ENCODE data around the gene GBF1.

GBF1 gene

GRCh38 chr10:102426803-102427287, 181.5 kb downstream of the GBF1 start:
- peaks cover 9% of the 10 kb centered on the region; the same call in 1 of the 2 replicates for H4K20me1 ChIP-seq (ENCODE audit: insufficient read depth, low read length)
- TF ChIP-seq CTCF (IDR thresholded peaks at IDR 0.05; ENCODE audit: borderline replicate concordance, extremely low read depth, low read length, poor library complexity, severe bottlenecking): no peak
- no peak for TF ChIP-seq EZH2 (IDR thresholded peaks at IDR 0.05; ENCODE audit: borderline replicate concordance, low read depth, low read length, severe bottlenecking)
- H3K36me3 ChIP-seq (ENCODE audit: insufficient read depth, low read length): peaks cover 34% of the 10 kb centered on the region
- no peak overlapping the region for H3K4me2 ChIP-seq (ENCODE audit: insufficient read depth, low read length)
- H3K79me2 ChIP-seq (ENCODE audit: insufficient read depth, low read length): peaks cover 23% of the 10 kb centered on the region
- ATAC-seq (ENCODE audit: insufficient read depth, low read depth) (no peak), DNase-seq (no peak)
- no peak overlapping the region for H3K4me3 ChIP-seq (ENCODE audit: low read depth in 1 of 2, low read length in 2 of 2)
- no peaks in the 10 kb centered on the region for H3K9me3 ChIP-seq (ENCODE audit: insufficient read depth, low read length, severe bottlenecking)
- no peak overlapping the region for H3K27ac ChIP-seq (ENCODE audit: low read length)
- H3K27me3 ChIP-seq (ENCODE audit: insufficient read depth, low read length, poor library complexity): no peaks in the 10 kb centered on the region
- H3K9ac ChIP-seq (ENCODE audit: low read depth, low read length): no peak overlapping the region
- H2AFZ ChIP-seq (ENCODE audit: low read depth, low read length): no peak overlapping the region
- peaks cover 28% of the 10 kb centered on the region for H3K4me1 ChIP-seq (ENCODE audit: insufficient read depth, low read length)

GRCh38 chr10:102429468-102429867, 184.1 kb downstream of the GBF1 start:
- H4K20me1 ChIP-seq (ENCODE audit: insufficient read depth, low read length): peaks cover 3% of the 10 kb centered on the region; the same call in 1 of the 2 replicates
- no peak overlapping the region for H3K4me3 ChIP-seq (ENCODE audit: low read depth in 1 of 2, low read length in 2 of 2)
- TF ChIP-seq EZH2 (IDR thresholded peaks at IDR 0.05; ENCODE audit: borderline replicate concordance, low read depth, low read length, severe bottlenecking): no peak
- peaks cover 30% of the 10 kb centered on the region for H3K4me1 ChIP-seq (ENCODE audit: insufficient read depth, low read length)
- ATAC-seq (ENCODE audit: insufficient read depth, low read depth) (no peak), DNase-seq (no peak)
- peaks cover 13% of the 10 kb centered on the region for H3K36me3 ChIP-seq (ENCODE audit: insufficient read depth, low read length)
- H3K9me3 ChIP-seq (ENCODE audit: insufficient read depth, low read length, severe bottlenecking): no peaks in the 10 kb centered on the region
- no peak overlapping the region for H3K27ac ChIP-seq (ENCODE audit: low read length)
- no peaks in the 10 kb centered on the region for H3K27me3 ChIP-seq (ENCODE audit: insufficient read depth, low read length, poor library complexity)
- no peak overlapping the region for H3K4me2 ChIP-seq (ENCODE audit: insufficient read depth, low read length)
- H3K9ac ChIP-seq (ENCODE audit: low read depth, low read length): no peak overlapping the region
- H3K79me2 ChIP-seq (ENCODE audit: insufficient read depth, low read length): peaks cover 23% of the 10 kb centered on the region
- no peak overlapping the region for H2AFZ ChIP-seq (ENCODE audit: low read depth, low read length)

GRCh38 chr10:102431452-102432124, 186.3 kb downstream of the GBF1 start:
- Histone ChIP-seq H3K4me3 (ENCODE audit: low read depth in 1 of 2, low read length in 2 of 2) (peak overlapping the region; percentile 61 to 96), H3K4me2 (ENCODE audit: insufficient read depth, low read length) (peak overlapping the region; percentile 97), H4K20me1 (ENCODE audit: insufficient read depth, low read length) (no peaks in the 10 kb centered on the region; the same call in 1 of the 2 replicates), H3K27ac (ENCODE audit: low read length) (peak overlapping the region; percentile 92), H2AFZ (ENCODE audit: low read depth, low read length) (peak overlapping the region; percentile 93), H3K27me3 (ENCODE audit: insufficient read depth, low read length, poor library complexity) (no peaks in the 10 kb centered on the region), H3K36me3 (ENCODE audit: insufficient read depth, low read length) (peaks cover 7% of the 10 kb centered on the region), H3K9ac (ENCODE audit: low read depth, low read length) (peak overlapping the region; percentile 90), H3K79me2 (ENCODE audit: insufficient read depth, low read length) (peaks cover 29% of the 10 kb centered on the region), H3K9me3 (ENCODE audit: insufficient read depth, low read length, severe bottlenecking) (no peaks in the 10 kb centered on the region), H3K4me1 (ENCODE audit: insufficient read depth, low read length) (peaks cover 52% of the 10 kb centered on the region)
- DNase-seq: no peak
- ATAC-seq (ENCODE audit: insufficient read depth, low read depth): peak; percentile 3
- TF ChIP-seq EZH2 (IDR thresholded peaks at IDR 0.05; ENCODE audit: borderline replicate concordance, low read depth, low read length, severe bottlenecking) (no peak), CTCF (IDR thresholded peaks at IDR 0.05; ENCODE audit: borderline replicate concordance, extremely low read depth, low read length, poor library complexity, severe bottlenecking) (peak; percentile 4)
